IMR-90 (cell line): ENCODE data around the gene CMPK2.

Experiments used
- CEBPB ChIP-seq: IDR thresholded peaks from 2 replicates; pipeline ENCODE4 v1.6.1; 2012; ENCODE audit warnings: low read depth, low read length, improper control_type of control experiment
- MAZ ChIP-seq: IDR thresholded peaks from 2 replicates; pipeline ENCODE4 v1.6.1; 2012; ENCODE audit warnings: low read depth, mild to moderate bottlenecking, low read length, improper control_type of control experiment, moderate library complexity, borderline replicate concordance
- USF2 ChIP-seq: fragments of 150-350 bp; IDR thresholded peaks from 2 replicates; pipeline ENCODE4 v1.6.1; 2017; ENCODE audit warnings: mild to moderate bottlenecking, antibody characterized with exemption, low read length, low read depth
- TF ChIP-seq, protein P1 (sequence below): conservative IDR thresholded peaks from 2 replicates; pipeline ENCODE4 v1.5.1; 2012; ENCODE audit warnings: mild to moderate bottlenecking, low read depth, low read length, improper control_type of control experiment

- TF ChIP-seq, protein P1, sequence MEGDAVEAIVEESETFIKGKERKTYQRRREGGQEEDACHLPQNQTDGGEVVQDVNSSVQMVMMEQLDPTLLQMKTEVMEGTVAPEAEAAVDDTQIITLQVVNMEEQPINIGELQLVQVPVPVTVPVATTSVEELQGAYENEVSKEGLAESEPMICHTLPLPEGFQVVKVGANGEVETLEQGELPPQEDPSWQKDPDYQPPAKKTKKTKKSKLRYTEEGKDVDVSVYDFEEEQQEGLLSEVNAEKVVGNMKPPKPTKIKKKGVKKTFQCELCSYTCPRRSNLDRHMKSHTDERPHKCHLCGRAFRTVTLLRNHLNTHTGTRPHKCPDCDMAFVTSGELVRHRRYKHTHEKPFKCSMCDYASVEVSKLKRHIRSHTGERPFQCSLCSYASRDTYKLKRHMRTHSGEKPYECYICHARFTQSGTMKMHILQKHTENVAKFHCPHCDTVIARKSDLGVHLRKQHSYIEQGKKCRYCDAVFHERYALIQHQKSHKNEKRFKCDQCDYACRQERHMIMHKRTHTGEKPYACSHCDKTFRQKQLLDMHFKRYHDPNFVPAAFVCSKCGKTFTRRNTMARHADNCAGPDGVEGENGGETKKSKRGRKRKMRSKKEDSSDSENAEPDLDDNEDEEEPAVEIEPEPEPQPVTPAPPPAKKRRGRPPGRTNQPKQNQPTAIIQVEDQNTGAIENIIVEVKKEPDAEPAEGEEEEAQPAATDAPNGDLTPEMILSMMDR, result no peak
- TF ChIP-seq MAZ, result no peak
- TF ChIP-seq USF2, result no peak
- TF ChIP-seq CEBPB, result no peak
Measured at GRCh38 chr2:6831229-6831628, 34.5 kb downstream of the CMPK2 start.
